Loucy (cell line): Measurements from ENCODE around the gene RNPEPL1.

Experiments used
- CTCF ChIP-seq: fragments of 200-600 bp; sonication (generic); conservative IDR thresholded peaks from 2 replicates; pipeline ENCODE4 v1.5.1; 2014; ENCODE audit warnings: mild to moderate bottlenecking, antibody characterized with exemption, low read length
- EZH2phosphoT487 ChIP-seq: fragments of 200-600 bp; IDR thresholded peaks from 2 replicates; pipeline ENCODE4 v1.6.1; 2018; ENCODE audit warnings: antibody characterized with exemption, mild to moderate bottlenecking, moderate library complexity, borderline replicate concordance

DNA sequence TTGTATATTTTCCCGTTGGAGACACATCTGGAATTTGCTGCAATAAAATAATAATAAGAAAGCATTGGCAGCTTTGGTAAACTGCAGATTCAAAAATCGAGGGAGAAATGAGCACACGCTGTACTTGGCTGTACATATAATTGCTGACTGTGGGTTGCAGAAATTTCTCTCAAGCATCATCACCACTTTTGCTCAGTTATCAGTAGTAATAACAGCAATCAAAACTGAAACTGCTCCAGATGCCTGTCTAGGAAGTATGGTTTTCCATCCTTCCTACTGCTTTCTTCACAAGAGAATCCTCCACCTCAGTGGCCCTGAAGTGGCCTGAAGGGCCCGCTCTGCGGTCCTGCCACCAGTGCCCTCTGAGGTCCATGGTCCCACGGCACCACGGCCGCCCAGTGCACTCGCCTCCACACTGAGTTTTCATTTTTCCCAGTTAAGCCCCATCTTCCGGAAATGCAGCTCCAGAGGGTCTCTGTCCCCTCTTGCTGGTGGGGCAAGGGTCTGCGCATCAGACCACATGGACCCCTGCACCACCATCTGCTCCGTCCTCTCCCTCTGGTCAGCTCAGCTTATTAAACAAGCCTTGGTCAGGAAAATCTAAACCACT lies 4.2 kb upstream of the RNPEPL1 start:
- TF ChIP-seq CTCF: no peak
- no peak for TF ChIP-seq EZH2phosphoT487
